ENCODE results near the gene B3GNT7.

GRCh38 chr2:231387904-231388724, 7.4 kb upstream of the B3GNT7 start:
- no peak for TF ChIP-seq CTCF (IDR thresholded peaks at IDR 0.05)
- TF ChIP-seq POLR2AphosphoS5 (IDR thresholded peaks at IDR 0.05; ENCODE audit: low read depth, low read length) = peak; percentile 60
- no peak for TF ChIP-seq REST (IDR thresholded peaks at IDR 0.05; ENCODE audit: insufficient read depth in 1 of 2, low read depth in 2 of 2, low read length in 1 of 2)
- TF ChIP-seq SIN3A (IDR thresholded peaks at IDR 0.05; ENCODE audit: borderline replicate concordance, insufficient read depth, low read depth, low read length) = no peak
- no peak for TF ChIP-seq TCF7L2 (IDR thresholded peaks at IDR 0.05; ENCODE audit: low read depth, low read length)

Measured in Panc1 (cell line).